ENCODE data around the gene LRPPRC. TPM values are rescaled to one million over a fixed set of nuclear protein-coding genes. Genes with fewer than 3 reads are reported as not detected.

Gene LRPPRC
- total and polyA plus RNA-seq, 2 experiments from 2014 or later = 27.7 to 38.0 TPM

- DNase-seq = no peak
- Histone ChIP-seq H3K9ac (no peak overlapping the region), H3K79me2 (ENCODE audit: insufficient read depth) (no peaks in the 10 kb centered on the region), H3K9me2 (ENCODE audit: insufficient read depth) (no peaks in the 10 kb centered on the region), H3F3A (ENCODE audit: insufficient read depth) (no peaks in the 10 kb centered on the region), H3K36me3 (ENCODE audit: low read depth) (no peaks in the 10 kb centered on the region), H3K9me3 (ENCODE audit: low read depth) (no peaks in the 10 kb centered on the region), H4K20me1 (ENCODE audit: insufficient read depth) (no peaks in the 10 kb centered on the region), H2AFZ (no peak overlapping the region), H3K4me2 (ENCODE audit: unreplicated experiment) (no peak overlapping the region), H3K4me3 (no peak overlapping the region), H3K27ac (no peak overlapping the region), H3K27me3 (replicated peaks; ENCODE audit: insufficient read depth) (peaks cover 8% of the 10 kb centered on the region; the same call in 1 of the 2 replicates), H3K4me1 (ENCODE audit: insufficient read depth) (no peaks in the 10 kb centered on the region)
- in situ Hi-C loops (cut with MboI) = no loop called here
- 17 to 18% methylated on average over 1 of the region's 1 CpG for WGBS, 2 experiments (ENCODE audit: low coverage in 1 of 2, low lambda C conversion rate in 2 of 2, missing lambda C conversion rate in 2 of 2)
- TF ChIP-seq EZH2 (IDR thresholded peaks at IDR 0.05; ENCODE audit: insufficient read depth, poor library complexity, severe bottlenecking) = no peak
- TF ChIP-seq EZH2phosphoT487 (IDR thresholded peaks at IDR 0.05; ENCODE audit: insufficient read depth, low read depth) = no peak
Observed at GRCh38 chr2:43845181-43845580, 150.6 kb downstream of the LRPPRC start.

GRCh38 chr2:43842866-43843226 is 152.9 kb downstream of the LRPPRC start:
- H3K9ac ChIP-seq = no peak overlapping the region
- no peaks in the 10 kb centered on the region for H3K79me2 ChIP-seq (ENCODE audit: insufficient read depth)
- in situ Hi-C loops (cut with MboI) = no loop called here
- peaks cover 14% of the 10 kb centered on the region; the same call in 1 of the 2 replicates for H3K27me3 ChIP-seq (replicated peaks; ENCODE audit: insufficient read depth)
- WGBS, 2 experiments (ENCODE audit: low coverage in 1 of 2, low lambda C conversion rate in 2 of 2, missing lambda C conversion rate in 2 of 2) = 77 to 80% methylated on average over 9 of the region's 9 CpGs
- H2AFZ ChIP-seq = no peak overlapping the region
- no peak overlapping the region for H3K4me2 ChIP-seq (ENCODE audit: unreplicated experiment)
- no peaks in the 10 kb centered on the region for H3K36me3 ChIP-seq (ENCODE audit: low read depth)
- no peaks in the 10 kb centered on the region for H4K20me1 ChIP-seq (ENCODE audit: insufficient read depth)
- H3F3A ChIP-seq (ENCODE audit: insufficient read depth) = no peaks in the 10 kb centered on the region
- TF ChIP-seq EZH2phosphoT487 (IDR thresholded peaks at IDR 0.05; ENCODE audit: insufficient read depth, low read depth) = no peak
- TF ChIP-seq EZH2 (IDR thresholded peaks at IDR 0.05; ENCODE audit: insufficient read depth, poor library complexity, severe bottlenecking) = no peak
- no peaks in the 10 kb centered on the region for H3K4me1 ChIP-seq (ENCODE audit: insufficient read depth)
- DNase-seq = no peak
- H3K9me3 ChIP-seq (ENCODE audit: low read depth) = no peaks in the 10 kb centered on the region
- H3K4me3 ChIP-seq = no peak overlapping the region
- H3K27ac ChIP-seq = no peak overlapping the region
- no peaks in the 10 kb centered on the region for H3K9me2 ChIP-seq (ENCODE audit: insufficient read depth)

GRCh38 chr2:43841949-43842865 is 153.6 kb downstream of the LRPPRC start:
- Histone ChIP-seq H4K20me1 (ENCODE audit: insufficient read depth) (no peaks in the 10 kb centered on the region), H3K4me3 (no peak overlapping the region), H3K27ac (no peak overlapping the region), H3K27me3 (replicated peaks; ENCODE audit: insufficient read depth) (peaks cover 16% of the 10 kb centered on the region; the same call in 1 of the 2 replicates), H3K4me2 (ENCODE audit: unreplicated experiment) (no peak overlapping the region), H3K4me1 (ENCODE audit: insufficient read depth) (no peaks in the 10 kb centered on the region), H3F3A (ENCODE audit: insufficient read depth) (no peaks in the 10 kb centered on the region), H3K79me2 (ENCODE audit: insufficient read depth) (no peaks in the 10 kb centered on the region), H2AFZ (no peak overlapping the region), H3K9me2 (ENCODE audit: insufficient read depth) (no peaks in the 10 kb centered on the region), H3K9ac (no peak overlapping the region), H3K9me3 (ENCODE audit: low read depth) (no peaks in the 10 kb centered on the region), H3K36me3 (ENCODE audit: low read depth) (no peaks in the 10 kb centered on the region)
- in situ Hi-C loops (cut with MboI) = no loop called here
- 82 to 87% methylated on average over 14 of the region's 14 CpGs for WGBS, 2 experiments (ENCODE audit: low coverage in 1 of 2, low lambda C conversion rate in 2 of 2, missing lambda C conversion rate in 2 of 2)
- DNase-seq = no peak
- TF ChIP-seq EZH2phosphoT487 (IDR thresholded peaks at IDR 0.05; ENCODE audit: insufficient read depth, low read depth) (no peak), EZH2 (IDR thresholded peaks at IDR 0.05; ENCODE audit: insufficient read depth, poor library complexity, severe bottlenecking) (no peak)

GRCh38 chr2:43840965-43841364 is 154.8 kb downstream of the LRPPRC start:
- Histone ChIP-seq H3K4me1 (ENCODE audit: insufficient read depth) (no peaks in the 10 kb centered on the region), H3K27ac (no peak overlapping the region), H3K27me3 (replicated peaks; ENCODE audit: insufficient read depth) (peaks cover 17% of the 10 kb centered on the region; the same call in 1 of the 2 replicates), H2AFZ (no peak overlapping the region), H3K9me3 (ENCODE audit: low read depth) (no peaks in the 10 kb centered on the region), H3K9ac (no peak overlapping the region), H3K36me3 (ENCODE audit: low read depth) (no peaks in the 10 kb centered on the region), H3K4me3 (no peak overlapping the region), H3K9me2 (ENCODE audit: insufficient read depth) (no peaks in the 10 kb centered on the region), H3K4me2 (ENCODE audit: unreplicated experiment) (no peak overlapping the region), H3K79me2 (ENCODE audit: insufficient read depth) (no peaks in the 10 kb centered on the region), H4K20me1 (ENCODE audit: insufficient read depth) (no peaks in the 10 kb centered on the region), H3F3A (ENCODE audit: insufficient read depth) (no peaks in the 10 kb centered on the region)
- TF ChIP-seq EZH2 (IDR thresholded peaks at IDR 0.05; ENCODE audit: insufficient read depth, poor library complexity, severe bottlenecking) (no peak), EZH2phosphoT487 (IDR thresholded peaks at IDR 0.05; ENCODE audit: insufficient read depth, low read depth) (no peak)
- peak; percentile 13 for DNase-seq
- 1 to 3% methylated on average over 5 of the region's 5 CpGs for WGBS, 2 experiments (ENCODE audit: low coverage in 1 of 2, low lambda C conversion rate in 2 of 2, missing lambda C conversion rate in 2 of 2)
- in situ Hi-C loops (cut with MboI) = no loop called here
